ENCODE measurements around the gene PFKP.

Gene PFKP

DNA sequence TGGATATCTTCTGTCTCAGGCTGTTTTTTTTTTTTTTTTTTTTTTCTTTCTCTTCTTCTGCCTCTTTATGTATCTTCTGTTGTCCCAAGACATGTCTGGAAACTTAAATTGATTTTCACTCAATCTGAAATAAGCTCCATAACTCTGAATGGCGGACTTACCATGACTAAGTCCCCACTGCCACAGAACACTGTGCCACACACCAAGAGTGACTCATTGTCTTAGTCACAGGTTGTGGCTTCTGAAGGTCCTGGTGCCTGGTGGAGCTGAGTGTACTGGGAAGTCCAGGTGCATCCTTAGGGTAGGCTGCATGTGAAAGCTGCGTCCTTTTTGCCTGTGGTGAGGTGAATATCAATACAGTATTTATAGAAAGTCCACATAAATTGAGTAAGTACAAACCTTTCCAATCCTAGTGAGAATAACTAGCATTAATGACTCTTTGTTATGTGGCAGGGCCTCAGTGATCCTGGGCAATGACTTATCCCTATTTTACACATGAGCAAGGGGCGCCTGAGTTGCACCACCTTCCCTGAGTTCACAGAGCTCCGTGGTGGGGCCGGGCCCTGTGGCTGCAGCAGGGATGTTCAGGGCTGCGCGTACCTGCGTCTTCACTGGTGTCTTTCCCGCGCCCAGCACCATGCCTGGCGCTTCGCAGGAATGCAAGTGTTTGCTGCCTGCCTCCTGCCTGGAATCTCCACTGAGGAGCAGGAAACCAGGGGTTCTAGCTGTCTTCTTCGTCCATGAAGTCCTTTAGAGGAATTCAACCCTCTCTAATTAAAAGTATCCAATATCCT lies 4.3 kb downstream of the PFKP start:
- Histone ChIP-seq H3K36me3 (peaks cover 0 to 5% (median 0%) of the 10 kb centered on the region in 3 donors), H3K27ac (no peak overlapping the region), H3K4me3 (no peak overlapping the region), H3K4me1 (peaks cover 0 to 52% (median 16%) of the 10 kb centered on the region in 4 donors), H3K27me3 (no peaks in the 10 kb centered on the region), H3K9me3 (no peaks in the 10 kb centered on the region)
- DNase-seq: no peak
- intact Hi-C loops (cut with DNase I; ENCODE audit: low total_unique reads): no loop called here
- no peak for TF ChIP-seq CTCF (IDR thresholded peaks at IDR 0.05)

GRCh38 chr10:3072641-3073360 lies 5.5 kb downstream of the PFKP start:
- Histone ChIP-seq H3K4me1 (peaks cover 0 to 47% (median 11%) of the 10 kb centered on the region in 4 donors), H3K9me3 (no peaks in the 10 kb centered on the region), H3K36me3 (peaks cover 0 to 5% (median 0%) of the 10 kb centered on the region in 3 donors), H3K27me3 (no peaks in the 10 kb centered on the region), H3K4me3 (no peak overlapping the region), H3K27ac (peak overlapping the region in 1 of 2 donors; percentile 9)
- no peak for TF ChIP-seq CTCF (IDR thresholded peaks at IDR 0.05)
- intact Hi-C loops (cut with DNase I; ENCODE audit: low total_unique reads): no loop called here
- DNase-seq: no peak

- peaks cover 0 to 46% (median 8%) of the 10 kb centered on the region in 4 donors for H3K4me1 ChIP-seq
- peak overlapping the region in 1 of 2 donors; percentile 26 for H3K27ac ChIP-seq
- H3K27me3 ChIP-seq: no peaks in the 10 kb centered on the region
- intact Hi-C loops (cut with DNase I; ENCODE audit: low total_unique reads): no loop called here
- no peak overlapping the region for H3K4me3 ChIP-seq
- no peak for DNase-seq
- peaks cover 0 to 5% (median 0%) of the 10 kb centered on the region in 3 donors for H3K36me3 ChIP-seq
- H3K9me3 ChIP-seq: no peaks in the 10 kb centered on the region
- no peak for TF ChIP-seq CTCF (IDR thresholded peaks at IDR 0.05)
Measured at GRCh38 chr10:3074145-3074665, 6.9 kb downstream of the PFKP start.

GRCh38 chr10:3074985-3075600 lies 7.7 kb downstream of the PFKP start:
- Histone ChIP-seq H3K9me3 (no peaks in the 10 kb centered on the region), H3K36me3 (peaks cover 0 to 5% (median 0%) of the 10 kb centered on the region in 3 donors), H3K4me3 (no peak overlapping the region), H3K4me1 (peaks cover 0 to 37% (median 2%) of the 10 kb centered on the region in 4 donors), H3K27ac (no peak overlapping the region), H3K27me3 (no peaks in the 10 kb centered on the region)
- no peak for DNase-seq
- intact Hi-C loops (cut with DNase I; ENCODE audit: low total_unique reads): no loop called here
- no peak for TF ChIP-seq CTCF (IDR thresholded peaks at IDR 0.05)

DNA sequence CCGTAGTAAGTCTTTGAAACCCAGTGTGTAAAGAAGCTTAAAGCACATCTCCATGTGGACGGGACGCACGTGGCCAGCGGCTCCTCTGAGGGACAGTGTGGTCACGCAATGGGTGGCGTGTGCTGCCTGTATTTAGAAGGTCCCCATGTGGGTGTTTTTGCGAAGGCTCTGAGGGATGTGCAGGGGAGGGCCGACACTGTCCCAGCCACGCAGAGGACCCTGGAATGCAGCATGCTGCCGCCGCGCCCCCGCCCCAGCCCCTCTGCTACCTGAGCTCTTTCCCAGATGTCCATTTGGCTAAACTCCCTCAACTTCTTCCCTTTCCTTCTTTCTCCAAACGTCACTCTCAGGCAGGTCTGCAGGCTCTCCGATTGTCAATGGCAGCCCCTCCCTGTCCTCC lies 8.8 kb downstream of the PFKP start:
- H3K27me3 ChIP-seq: no peaks in the 10 kb centered on the region
- H3K27ac ChIP-seq: no peak overlapping the region
- no peak for TF ChIP-seq CTCF (IDR thresholded peaks at IDR 0.05)
- peaks cover 0 to 28% (median 2%) of the 10 kb centered on the region in 4 donors for H3K4me1 ChIP-seq
- peaks cover 0 to 5% (median 0%) of the 10 kb centered on the region in 3 donors for H3K36me3 ChIP-seq
- H3K9me3 ChIP-seq: no peaks in the 10 kb centered on the region
- no peak for DNase-seq
- no peak overlapping the region for H3K4me3 ChIP-seq
- intact Hi-C loops (cut with DNase I; ENCODE audit: low total_unique reads): no loop called here

Data from tibial artery (tissue), 4 donors.